Heart left ventricle (tissue), 13 donors: ENCODE data around the gene TMTC3.

Experiments used
- POLR2A ChIP-seq, 2 donors: fragments of 450-650 bp; IDR thresholded peaks; one replicate each; pipeline ENCODE4 v1.6.1; 2017; ENCODE audit warnings: antibody characterized with exemption in 2 of 2, mild to moderate bottlenecking in 2 of 2, moderate library complexity in 2 of 2
- TF ChIP-seq, protein P1 (sequence below), 12 donors: fragments of 200-600 bp; sonication (generic) in 4 of 12; IDR thresholded peaks; one replicate each; pipeline versions ENCODE4 v1.5.0 to v1.8.0; 2018 to 2022; ENCODE audit warnings: antibody characterized with exemption in 12 of 12, mild to moderate bottlenecking in 5 of 12
- donor health status: ischemic (EF 13 %, LVEDD 7.1; RV severe dilation, severe dysfunction).
- donor health status: DM: no; HTN: yes; CAD: no.
- donor health status: DM: no; HTN: no; CAD: no.
- donor health status: ischemic (EF 25% LVEDD 6.9; RV normal size, moderate dysfunction).
- donor health status: ischemic (EF 25% LVEDD 5.7; RV mildly dilated, moderate dysfunction).
- donor health status: ischemic (EF 35%, LVEDD 5.7; RV mildly dilated, moderate dysfunction).
- donor health status: nonischemic (EF 11% LVEDD 7.7; RV severe dilation, severe dysfunction).
- donor health status: DM: yes; HTN: yes; CAD: no.
- donor health status: PGD.
- donor health status: ischemic (EF 29% LVEDD 5.4; RV normal size, mild dysfunction).
- donor health status: nonischemic (EF 23%, LVEDD 6.1; RV moderate dilation, normal function).

DNA sequence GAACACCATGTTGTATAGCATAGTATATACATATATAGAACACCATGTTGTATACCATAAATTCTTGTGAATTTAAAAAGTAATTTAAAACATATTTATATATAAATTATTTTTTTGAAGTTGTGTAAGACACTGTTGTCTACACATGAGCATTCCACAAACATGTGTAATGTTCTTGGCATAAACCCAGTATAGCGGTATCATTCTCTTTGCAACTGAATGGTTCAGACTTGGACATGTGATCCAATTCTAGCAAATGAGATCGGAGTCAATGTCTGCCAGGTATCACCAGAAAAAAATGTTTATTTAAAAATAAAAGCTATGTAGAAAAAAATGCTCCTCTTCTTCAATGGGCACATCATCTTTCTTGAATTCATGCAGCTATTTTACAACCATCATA is 34.1 kb upstream of the TMTC3 start:
- TF ChIP-seq, protein P1, sequence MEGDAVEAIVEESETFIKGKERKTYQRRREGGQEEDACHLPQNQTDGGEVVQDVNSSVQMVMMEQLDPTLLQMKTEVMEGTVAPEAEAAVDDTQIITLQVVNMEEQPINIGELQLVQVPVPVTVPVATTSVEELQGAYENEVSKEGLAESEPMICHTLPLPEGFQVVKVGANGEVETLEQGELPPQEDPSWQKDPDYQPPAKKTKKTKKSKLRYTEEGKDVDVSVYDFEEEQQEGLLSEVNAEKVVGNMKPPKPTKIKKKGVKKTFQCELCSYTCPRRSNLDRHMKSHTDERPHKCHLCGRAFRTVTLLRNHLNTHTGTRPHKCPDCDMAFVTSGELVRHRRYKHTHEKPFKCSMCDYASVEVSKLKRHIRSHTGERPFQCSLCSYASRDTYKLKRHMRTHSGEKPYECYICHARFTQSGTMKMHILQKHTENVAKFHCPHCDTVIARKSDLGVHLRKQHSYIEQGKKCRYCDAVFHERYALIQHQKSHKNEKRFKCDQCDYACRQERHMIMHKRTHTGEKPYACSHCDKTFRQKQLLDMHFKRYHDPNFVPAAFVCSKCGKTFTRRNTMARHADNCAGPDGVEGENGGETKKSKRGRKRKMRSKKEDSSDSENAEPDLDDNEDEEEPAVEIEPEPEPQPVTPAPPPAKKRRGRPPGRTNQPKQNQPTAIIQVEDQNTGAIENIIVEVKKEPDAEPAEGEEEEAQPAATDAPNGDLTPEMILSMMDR (IDR thresholded peaks at IDR 0.05): no peak
- no peak for TF ChIP-seq POLR2A (IDR thresholded peaks at IDR 0.05)
